Activated T-cell treated with anti-CD3 and anti-CD28 coated beads for 48 hours (primary cell): Measurements from ENCODE around the gene ARHGEF7.
"Not testable (repeated sequence)": the region's sequence is repeated elsewhere in the genome, so short reads cannot be mapped to it uniquely, and the experiment has no call there.

ENCODE experiments used
- DNase-seq: peaks from one replicate; pipeline ENCODE4 v3.0.0-alpha.2; 2020; ENCODE audit warnings: low read depth

The ARHGEF7 gene

DNA sequence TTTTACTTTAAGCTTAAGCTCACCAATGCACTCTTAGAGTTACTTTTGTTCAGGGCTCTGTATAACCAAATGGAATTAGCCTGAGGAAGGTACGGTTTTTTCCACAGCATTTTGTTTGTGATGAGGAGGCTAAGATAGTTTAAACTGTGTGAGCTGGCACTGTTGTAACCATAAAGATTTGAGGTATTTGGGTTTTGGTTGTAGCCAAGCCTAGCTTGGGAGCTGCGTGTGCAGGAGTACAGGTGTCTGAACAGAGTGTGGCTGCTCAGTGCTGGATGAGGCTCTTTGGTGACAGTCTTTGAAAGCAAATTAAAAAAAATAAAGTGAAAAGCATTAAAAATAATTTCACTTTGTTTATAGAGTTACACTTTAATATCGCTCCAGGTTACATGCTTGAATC lies 56.0 kb downstream of the ARHGEF7 start:
- DNase-seq, result no peak

DNA sequence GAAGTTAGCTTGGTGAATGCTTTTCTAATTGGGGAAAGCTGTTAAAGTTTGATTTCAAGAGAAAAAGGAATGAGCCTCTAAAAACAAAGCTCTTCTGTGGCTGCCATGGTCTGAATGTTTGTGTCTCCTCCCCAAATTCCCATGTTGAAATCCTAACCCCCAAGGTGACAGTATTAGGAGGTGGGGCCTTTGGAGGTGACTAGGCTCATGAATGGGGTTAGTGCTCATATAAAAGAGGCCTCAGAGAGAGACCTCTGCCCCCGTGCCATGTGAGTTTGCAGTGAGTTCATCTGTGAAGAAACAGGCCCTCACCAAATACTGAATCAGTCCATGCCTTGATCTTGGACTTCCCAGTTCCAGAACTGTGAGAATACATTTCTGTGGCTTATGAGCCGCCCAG lies 56.5 kb downstream of the ARHGEF7 start:
- DNase-seq, result no peak

DNA sequence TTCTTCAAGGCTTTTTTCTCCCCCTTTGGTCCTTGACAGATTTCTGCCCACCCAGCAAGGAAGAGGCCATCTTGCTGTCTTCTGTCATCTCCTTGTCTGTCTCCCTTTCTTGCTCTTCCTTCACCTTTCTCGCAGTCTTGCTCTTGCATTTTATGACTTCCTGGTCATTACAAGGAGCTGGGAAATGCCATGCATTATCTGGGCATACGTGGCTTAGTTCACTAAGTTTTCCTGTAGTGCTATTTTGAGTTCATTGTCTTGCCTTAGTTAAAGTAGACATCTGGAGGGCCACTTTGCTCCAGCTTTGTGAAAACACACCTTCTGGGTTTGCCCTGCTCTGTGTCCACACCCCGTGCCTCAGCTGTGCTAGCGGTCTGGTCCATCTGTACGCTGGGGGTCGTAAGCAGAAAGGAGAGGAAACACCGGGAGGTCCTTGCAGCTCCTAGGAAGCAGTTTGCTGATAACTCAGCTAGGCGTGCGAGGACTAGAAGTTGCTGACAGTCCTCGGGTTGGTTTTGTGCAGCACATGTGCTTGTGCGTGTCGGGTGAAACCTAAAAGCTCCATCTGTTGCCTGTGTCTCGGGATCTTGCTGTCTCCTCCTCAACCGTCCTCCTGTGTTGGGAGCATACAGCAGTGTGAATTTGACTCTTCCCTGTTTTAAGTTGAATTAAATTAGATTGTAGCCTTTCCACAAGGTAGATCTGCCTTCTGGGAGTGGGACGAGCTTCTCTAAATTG lies 59.4 kb downstream of the ARHGEF7 start:
- no peak for DNase-seq

DNA sequence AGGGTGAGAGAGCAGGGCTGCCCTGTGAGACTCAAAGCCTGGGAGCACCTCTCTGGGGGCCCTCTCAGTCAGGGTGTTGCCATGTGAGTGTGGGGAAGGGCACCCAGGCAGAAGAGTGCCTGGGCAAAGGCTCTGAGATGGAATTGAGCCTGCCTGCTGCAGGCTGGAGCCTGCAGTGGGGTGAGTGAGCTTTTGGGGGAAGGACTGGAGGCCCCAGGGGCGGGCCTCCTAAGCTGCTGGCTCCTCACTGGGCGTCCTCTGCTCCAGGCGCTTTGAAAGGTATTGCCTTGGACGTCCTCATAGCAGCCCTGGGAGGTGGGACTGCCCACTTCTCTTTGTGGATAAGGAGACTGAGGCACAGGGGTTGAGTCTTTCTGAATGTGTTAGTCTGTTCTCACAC lies 60.3 kb downstream of the ARHGEF7 start:
- DNase-seq, result no peak

DNA sequence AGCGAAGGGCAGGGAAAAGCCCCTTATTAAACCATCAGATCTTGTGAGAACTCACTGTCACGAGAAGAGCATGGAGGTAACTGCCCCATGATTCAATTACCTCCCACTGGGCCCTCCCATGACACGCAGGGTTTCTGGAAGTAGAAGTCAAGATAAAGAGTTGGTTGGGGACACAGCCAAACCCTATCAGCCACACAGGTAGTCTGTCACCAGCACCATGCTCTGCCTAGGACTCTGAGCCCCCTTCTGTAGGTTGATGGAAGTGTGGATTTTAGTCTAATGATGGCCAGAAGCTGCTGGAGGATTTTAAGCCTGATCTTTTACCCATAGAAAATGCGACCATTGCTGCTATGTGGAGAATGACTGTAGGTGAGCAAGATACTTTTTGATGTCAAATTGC lies 60.8 kb downstream of the ARHGEF7 start:
- no peak for DNase-seq

DNA sequence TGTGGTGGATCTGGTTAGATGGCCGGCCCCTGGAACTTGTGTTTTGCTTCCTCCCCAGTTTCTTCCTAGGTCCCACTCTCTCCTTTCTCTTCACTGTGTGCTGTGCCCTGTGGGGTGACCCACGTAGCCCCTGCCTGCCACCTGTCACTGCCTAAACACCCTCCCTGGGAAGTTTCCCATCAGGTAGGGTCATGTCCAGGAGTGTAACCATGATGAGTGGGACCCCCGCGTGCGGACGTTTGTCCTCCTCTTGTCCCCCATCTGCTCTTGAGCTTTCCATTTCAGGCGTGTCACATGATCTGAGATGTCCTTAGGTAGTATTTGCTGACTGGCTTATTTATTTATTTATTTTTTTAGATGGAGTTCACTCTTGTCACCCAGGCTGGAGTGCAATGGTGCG lies 61.3 kb downstream of the ARHGEF7 start:
- DNase-seq, result no peak

DNA sequence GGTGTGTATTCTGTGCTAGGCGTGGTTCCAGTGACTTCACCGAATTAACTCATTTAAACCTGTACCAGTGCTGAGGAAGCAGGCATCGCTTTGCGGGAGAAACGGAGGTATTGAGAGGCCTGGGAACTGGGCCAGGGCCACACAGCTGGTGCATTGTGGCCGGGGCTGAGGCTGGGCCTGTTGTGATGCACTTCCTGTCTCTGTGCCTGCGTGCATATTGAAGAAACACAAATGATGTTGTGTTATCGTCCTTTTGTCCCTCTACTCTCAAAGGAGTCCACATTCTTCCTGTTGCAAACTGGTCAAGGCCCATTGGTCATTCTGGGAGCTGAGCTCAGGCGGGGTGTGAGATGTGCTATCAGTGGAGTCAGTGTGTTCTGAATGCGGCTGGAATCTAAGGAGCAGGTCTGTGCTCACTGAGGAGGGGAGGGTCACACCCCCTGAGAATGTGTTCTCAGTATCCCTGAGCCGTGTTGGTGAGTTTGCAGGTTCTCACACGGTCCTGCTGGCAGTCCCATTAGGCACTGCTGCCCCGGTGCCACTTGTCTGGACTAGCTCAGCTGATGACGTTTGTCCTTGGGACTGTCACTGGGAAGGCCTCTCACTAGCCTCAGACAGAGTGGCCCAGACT lies 62.1 kb downstream of the ARHGEF7 start:
- DNase-seq, result no peak

DNA sequence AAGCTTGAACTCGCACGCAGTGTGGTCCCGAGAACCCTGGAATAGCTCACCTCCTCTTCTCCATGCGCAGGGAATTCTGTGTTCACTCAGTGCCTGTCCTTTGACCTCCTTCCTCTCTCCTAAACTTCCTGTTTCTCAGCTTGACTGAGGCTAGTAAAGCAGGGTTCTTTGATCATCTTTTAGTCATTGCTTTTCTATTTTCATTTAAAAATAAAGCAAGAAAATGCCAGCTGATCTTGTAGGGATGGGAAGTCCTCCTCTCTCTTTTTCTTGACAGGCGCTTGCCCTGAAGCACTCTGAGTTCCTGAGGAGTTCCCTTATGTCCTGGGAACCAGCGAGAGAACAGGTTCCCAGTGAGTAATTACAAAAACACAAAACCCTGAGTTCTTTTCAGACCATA lies 62.8 kb downstream of the ARHGEF7 start:
- DNase-seq, result no peak

DNA sequence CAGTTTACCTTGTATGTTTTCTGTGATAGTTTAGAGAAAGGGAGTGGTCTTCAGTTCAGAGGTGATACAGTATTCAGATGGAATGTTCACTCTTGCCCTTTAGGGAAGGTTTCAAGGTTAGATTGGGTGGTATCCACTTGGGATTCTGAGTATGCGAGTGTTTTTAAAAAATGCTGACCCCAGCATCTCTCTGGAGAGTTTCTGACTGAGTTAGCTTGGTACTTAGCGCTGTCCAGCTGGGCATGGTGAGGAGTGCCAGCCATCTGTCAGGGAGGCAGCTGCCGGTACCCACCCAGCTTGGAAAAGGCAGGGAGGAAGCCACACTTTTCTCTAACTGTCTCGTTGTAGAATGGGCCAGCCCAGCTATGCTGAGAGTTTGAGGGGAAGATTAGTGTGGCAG lies 63.3 kb downstream of the ARHGEF7 start:
- DNase-seq, result no peak

DNA sequence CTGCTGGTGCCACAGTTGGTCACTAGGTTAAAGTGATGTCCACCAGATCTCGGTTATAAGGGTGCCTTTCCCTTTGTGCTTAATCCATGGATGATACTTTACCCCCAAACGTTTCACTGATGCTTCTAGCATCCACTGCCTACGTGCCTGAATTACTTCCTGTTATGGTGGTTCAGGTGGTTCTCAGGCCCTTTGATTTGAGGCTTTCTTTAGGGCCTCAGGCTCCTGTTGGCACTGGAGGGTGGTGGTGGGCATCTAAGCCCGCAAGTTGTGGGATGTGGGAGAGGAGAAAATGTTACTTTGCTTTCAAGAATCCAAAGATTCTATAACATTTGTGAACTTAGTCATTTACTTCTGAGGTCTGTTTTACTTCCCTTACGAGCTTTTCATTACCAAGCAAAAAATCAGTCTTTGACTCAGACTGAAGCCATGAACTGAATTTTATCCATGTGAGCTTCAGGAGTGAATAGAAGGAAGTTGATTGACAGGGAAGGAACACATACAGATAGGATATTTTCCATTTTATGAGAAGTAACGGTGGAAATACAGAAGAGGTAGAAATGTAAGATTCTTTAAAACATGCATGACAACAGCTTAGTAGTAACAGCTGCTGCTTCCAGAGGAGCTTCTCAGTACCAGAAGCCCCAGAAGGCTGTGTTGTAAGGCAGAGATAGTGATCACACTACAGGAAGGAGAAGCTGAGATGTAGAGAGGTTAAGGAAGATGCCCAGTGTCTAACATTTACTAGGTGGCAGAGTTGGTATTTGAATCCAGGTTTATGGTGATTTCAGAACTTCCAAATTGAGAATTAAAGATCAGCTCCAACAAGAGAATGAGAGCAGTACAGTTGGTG lies 65.0 kb downstream of the ARHGEF7 start:
- DNase-seq, result no peak

DNA sequence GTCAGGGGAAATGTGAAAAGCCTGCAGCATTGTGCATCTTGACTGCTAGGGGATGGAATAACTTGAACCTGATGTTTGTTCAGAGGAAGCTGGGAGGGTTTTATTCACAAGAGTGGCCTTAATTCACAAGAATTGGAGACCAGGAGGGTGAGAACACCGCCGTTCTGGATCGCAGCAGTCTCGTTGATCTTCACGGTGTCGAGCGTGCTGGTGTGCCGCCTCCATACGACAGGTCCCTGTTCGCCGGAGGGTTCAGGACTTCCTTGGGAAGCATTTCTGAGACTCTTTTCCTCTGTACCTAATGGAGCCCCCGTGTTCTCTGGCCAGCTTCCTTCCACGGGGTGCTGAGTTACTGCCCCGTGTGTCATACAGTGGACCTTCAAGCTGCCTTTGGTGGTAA lies 66.9 kb downstream of the ARHGEF7 start:
- no peak for DNase-seq

DNA sequence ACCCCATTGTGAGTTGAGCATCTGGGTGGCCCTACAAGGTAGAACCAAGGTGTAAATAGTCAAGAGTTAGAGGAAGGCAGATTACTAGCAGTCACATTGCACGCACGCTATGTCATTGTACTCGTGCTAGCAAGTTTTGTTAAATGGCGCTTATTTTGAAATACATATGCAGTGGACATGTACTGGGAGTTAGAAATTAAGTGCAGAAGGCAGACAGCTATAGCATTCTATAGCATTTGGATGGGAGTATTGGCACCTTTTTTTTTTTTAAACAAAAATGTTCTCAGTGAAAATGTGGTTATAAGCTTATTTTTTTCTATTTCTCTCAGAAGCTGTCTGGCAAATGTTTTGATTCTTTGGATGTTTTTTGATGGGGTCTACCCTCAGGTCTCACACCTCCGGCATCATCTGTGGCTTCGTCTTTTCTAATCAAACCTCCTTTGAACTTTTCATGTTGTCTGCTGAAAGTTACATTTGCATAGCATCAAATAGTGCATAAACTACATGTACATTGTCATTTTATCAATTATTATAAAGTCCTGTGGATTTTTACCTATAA lies 68.1 kb downstream of the ARHGEF7 start:
- DNase-seq, result no peak

DNA sequence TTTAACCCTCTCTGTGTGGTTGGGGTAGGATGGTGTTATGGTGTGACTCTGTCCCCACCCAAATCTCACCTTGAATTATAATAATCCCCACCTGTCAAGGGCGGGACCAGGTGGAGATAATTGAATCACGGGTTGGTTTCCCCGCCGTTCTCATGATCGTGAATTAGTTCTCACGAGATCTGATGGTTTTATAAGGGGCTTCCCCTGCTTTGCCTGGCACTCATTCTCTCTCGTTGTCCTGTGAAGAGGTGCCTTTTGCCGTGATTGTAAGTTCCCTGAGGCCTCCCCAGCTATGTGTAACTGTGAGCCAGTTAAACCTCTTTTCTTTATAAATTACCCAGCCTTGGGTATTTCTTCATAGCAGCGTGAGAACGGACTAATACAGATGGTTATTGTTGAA lies 68.8 kb downstream of the ARHGEF7 start:
- DNase-seq, result no peak

DNA sequence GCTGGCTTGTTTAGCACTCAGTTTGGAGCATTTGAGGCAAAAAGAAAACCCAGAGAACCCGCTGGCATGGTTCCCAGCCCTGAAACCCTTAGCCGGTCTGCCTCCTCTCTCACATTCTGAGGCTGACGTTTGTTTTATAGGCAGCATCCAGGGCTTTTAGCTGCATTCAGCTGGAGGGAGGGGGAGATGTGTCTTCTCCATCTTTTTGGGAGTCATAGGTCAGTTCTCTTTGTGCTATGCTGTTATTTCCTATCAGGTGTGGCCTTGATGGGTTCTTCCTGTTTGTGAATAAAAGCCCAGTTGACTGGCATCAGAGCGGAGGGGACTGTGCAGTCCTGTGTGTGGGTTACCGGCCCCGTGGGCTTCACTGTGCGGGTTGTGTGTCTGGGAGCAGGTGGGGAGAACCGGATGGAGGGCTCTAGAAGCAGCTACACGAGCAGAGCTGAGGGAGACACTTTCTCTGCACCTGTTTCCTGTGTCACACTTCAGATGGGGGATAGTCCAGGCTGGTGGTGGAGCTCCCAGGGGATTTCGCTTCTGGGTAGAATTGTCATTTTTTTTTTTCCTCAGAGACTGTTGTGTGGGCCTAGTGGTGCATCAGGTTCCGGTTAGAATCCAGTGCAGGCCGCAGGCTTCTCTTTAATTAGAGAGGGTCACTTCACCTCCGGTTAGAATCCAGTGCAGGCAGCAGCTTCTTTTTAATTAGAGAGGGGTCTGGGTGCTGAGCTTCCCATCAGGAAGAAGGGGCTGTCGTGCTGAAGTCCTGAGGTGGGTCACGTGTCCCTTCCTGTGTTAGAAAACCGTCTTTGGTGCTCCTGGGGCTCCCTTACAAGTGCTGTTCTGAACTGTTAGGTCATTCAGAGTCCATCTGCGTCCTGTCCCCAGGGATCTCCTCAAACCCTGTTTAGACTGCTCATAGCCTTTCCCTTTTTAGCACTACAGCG lies 69.6 kb downstream of the ARHGEF7 start:
- DNase-seq, result no peak

DNA sequence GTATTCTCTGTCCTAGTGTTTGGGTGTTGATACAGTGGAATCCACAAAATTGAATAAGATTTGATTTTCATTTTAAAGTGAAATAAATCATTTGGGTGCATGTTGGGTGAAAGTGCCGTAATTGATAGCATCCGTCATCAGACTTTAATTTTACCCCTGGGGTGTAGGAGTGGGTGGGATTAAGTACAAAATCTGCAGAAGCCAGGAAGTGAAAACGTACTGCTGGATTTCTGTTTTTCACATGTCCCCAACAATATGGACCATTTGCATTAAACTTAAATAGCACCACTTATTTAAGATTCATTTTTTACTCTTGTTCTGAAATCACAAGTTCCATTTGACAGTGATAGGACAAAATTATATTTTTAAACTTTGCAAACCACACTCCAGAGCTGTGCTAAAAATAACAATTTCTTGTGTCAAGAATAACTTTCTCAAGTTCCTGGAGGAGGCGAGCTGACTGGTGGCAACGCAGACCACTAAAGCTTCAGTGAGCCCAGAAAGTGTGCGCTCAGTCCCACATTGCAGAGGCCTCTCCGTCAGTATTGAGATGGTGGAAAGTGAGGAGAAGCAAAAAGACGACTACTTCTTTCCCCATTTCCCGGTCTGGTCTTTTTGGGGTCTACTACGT lies 71.3 kb downstream of the ARHGEF7 start:
- DNase-seq, result no peak

DNA sequence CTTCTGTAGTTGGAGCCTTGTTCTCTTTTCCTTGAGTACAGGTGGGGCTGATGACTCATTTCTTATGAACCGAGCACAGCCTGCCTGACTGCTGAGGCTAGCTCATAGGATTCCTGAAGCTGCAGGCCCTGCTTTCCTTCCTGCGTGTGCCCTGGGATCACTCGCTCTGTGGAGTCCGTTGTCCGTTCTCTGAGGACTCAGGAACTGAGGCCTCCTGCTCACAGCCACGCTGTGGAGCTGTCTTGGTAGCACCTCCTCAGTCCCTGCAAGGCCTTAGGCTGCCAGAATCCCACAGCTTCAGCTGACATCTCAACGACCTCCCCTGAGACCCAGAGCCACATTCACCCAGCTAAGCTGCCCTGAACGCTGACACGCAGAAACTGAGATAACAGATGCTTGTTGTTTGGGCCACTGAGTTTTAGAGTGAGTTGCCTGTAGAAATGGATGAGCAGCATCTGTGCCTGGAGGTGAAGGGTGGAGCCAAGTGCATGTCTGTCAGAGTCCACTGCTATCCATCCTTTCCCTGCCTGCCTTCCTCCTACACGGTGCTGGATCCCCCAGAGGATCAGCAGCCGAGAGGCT lies 72.9 kb downstream of the ARHGEF7 start:
- DNase-seq, result no peak

DNA sequence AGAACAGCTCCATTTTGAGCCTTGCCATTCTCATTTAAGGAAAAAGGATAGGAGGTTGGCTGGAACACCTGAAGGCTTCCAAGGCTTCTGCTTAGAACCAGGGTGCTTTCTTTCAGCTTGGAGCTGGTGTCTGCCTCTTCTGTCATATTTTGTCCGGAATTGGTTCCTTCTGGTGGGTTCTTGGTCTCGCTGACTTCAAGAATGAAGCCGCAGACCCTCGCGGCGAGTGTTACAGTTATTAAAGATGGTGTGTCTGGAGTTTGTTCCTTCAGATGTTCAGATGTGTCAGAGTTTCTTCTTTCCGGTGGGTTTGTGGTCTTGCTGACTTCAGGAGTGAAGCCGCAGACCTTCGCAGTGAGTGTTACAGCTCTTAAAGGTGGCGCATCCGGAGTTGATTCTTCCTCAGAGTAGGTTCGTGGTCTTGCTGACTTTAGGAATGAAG lies 74.0 kb downstream of the ARHGEF7 start:
- peak; percentile 32 for DNase-seq

DNA sequence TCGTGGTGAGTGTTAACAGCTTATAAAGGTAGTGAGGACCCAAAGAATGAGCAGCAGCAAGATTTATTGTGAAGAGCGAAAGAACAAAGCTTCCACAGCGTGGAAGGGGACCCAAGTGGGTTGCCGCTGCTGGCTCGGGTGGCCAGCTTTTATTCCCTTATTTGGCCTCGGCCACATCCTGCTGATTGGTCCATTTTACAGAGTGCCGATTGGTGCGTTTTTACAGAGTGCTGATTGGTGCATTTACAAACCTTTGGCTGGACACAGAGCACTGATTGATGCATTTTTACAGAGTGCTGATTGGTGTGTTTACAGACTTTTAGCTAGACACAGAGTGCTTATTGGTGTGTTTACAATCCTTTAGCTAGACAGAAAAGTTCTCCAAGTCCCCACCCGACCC lies 74.4 kb downstream of the ARHGEF7 start:
- DNase-seq, result not testable (repeated sequence)

DNA sequence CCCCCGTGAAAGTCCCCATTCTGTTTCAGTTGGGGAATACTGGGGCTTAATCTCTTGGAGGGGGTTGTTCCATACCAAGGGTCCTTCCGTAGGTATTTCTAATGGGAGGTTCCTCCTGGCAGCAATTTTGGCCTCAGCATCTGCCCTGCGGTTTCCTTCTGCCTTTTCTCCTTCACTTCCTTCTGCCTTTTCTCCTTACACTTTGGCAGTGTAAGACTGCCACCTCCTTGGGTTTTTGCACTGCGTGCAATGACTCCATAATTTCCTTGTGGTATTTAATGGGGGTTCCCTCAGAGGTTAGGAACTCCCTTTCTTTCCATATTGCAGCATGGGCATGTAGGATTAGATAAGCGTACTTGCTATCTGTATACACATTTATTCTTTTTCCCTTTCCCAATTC lies 78.1 kb downstream of the ARHGEF7 start:
- DNase-seq, result not testable (repeated sequence)

DNA sequence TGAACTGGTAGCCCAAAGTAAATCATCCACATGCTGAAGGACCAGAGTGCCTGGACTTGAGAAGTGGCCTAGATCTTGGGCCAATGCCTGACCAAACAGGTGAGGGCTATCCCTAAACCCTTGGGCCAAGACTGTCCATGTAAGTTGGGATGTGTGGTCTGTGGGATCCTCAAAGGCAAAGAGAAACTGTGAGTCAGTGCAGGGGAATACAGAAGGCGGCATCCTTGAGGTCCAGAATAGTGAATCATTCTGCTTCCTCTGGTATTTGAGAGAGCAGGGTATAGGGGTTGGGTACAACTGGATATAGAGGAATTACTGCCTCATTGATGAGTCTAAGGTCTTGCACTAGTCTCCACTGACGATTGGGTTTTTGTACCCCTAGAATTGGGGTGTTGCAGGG lies 79.5 kb downstream of the ARHGEF7 start:
- DNase-seq, result not testable (repeated sequence)
